Endothelial cell (in vitro differentiated cells): ENCODE measurements around the gene CDH23. TPM values are rescaled to one million over a fixed set of nuclear protein-coding genes. Genes with fewer than 3 reads are reported as not detected.

Experiments used
- DNase-seq: peaks from one replicate; pipeline ENCODE4 v3.0.0; 2021; ENCODE audit warnings: low spot score
- H3K27ac Mint-ChIP-seq: one replicate; pipeline ENCODE4 v1.8.0; 2021; ENCODE audit warnings: mixed read lengths, inconsistent platforms; ENCODE audit not compliant: unreplicated experiment
- H3K27me3 Mint-ChIP-seq: one replicate; pipeline ENCODE4 v1.8.0; 2021; ENCODE audit warnings: mild to moderate bottlenecking, moderate library complexity, mixed read lengths, inconsistent platforms; ENCODE audit not compliant: unreplicated experiment
- H3K36me3 Mint-ChIP-seq: one replicate; pipeline ENCODE4 v1.8.0; 2021; ENCODE audit warnings: mild to moderate bottlenecking, low read depth, mixed read lengths, inconsistent platforms; ENCODE audit not compliant: unreplicated experiment
- H3K4me1 Mint-ChIP-seq: one replicate; pipeline ENCODE4 v1.8.0; 2021; ENCODE audit warnings: mild to moderate bottlenecking, mixed read lengths, inconsistent platforms; ENCODE audit not compliant: unreplicated experiment
- H3K4me3 Mint-ChIP-seq: one replicate; pipeline ENCODE4 v1.8.0; 2021; ENCODE audit warnings: mild to moderate bottlenecking, mixed read lengths, inconsistent platforms; ENCODE audit not compliant: unreplicated experiment
- H3K9me3 Mint-ChIP-seq: one replicate; pipeline ENCODE4 v1.8.0; 2021; ENCODE audit warnings: mixed read lengths, inconsistent platforms; ENCODE audit not compliant: unreplicated experiment
- CTCF ChIP-seq: fragments of 200-600 bp; sonication (generic); IDR thresholded peaks from one replicate; pipeline ENCODE4 v1.5.0; 2021; ENCODE audit warnings: antibody characterized with exemption; ENCODE audit not compliant: unreplicated experiment
- total RNA-seq: library from RNA; stranded (reverse); fragmentation: NEBNext Ultra II Directional; extraction: Animal tissue kit (Norgen Biotek cat#: 25700); gene quantifications from one replicate; pipeline ENCODE4 v1.2.1, GENCODE V29; 2021; ENCODE audit not compliant: unreplicated experiment

Gene CDH23
- total RNA-seq, 1 donor from 2014 or later: 0.54 TPM

GRCh38 chr10:71797533-71798307 lies 401.0 kb downstream of the CDH23 start:
- Mint-ChIP-seq H3K4me1 (no peaks in the 10 kb centered on the region), H3K27me3 (peaks cover 1% of the 10 kb centered on the region), H3K9me3 (no peaks in the 10 kb centered on the region), H3K4me3 (no peak overlapping the region), H3K27ac (no peak overlapping the region), H3K36me3 (no peaks in the 10 kb centered on the region)
- DNase-seq: no peak
- no peak for TF ChIP-seq CTCF

GRCh38 chr10:71798308-71798624 lies 401.5 kb downstream of the CDH23 start:
- no peak for TF ChIP-seq CTCF
- H3K9me3 Mint-ChIP-seq: no peaks in the 10 kb centered on the region
- H3K27me3 Mint-ChIP-seq: peaks cover 1% of the 10 kb centered on the region
- no peaks in the 10 kb centered on the region for H3K4me1 Mint-ChIP-seq
- no peak for DNase-seq
- H3K27ac Mint-ChIP-seq: no peak overlapping the region
- H3K4me3 Mint-ChIP-seq: no peak overlapping the region
- H3K36me3 Mint-ChIP-seq: no peaks in the 10 kb centered on the region

GRCh38 chr10:71799112-71799511 lies 402.4 kb downstream of the CDH23 start:
- DNase-seq: no peak
- no peak overlapping the region for H3K4me3 Mint-ChIP-seq
- TF ChIP-seq CTCF: no peak
- H3K36me3 Mint-ChIP-seq: no peaks in the 10 kb centered on the region
- H3K27ac Mint-ChIP-seq: no peak overlapping the region
- peaks cover 1% of the 10 kb centered on the region for H3K27me3 Mint-ChIP-seq
- H3K9me3 Mint-ChIP-seq: no peaks in the 10 kb centered on the region
- H3K4me1 Mint-ChIP-seq: peaks cover 2% of the 10 kb centered on the region

- no peak for DNase-seq
- TF ChIP-seq CTCF: no peak
- Mint-ChIP-seq H3K9me3 (no peaks in the 10 kb centered on the region), H3K27ac (no peak overlapping the region), H3K4me1 (peaks cover 5% of the 10 kb centered on the region), H3K4me3 (no peak overlapping the region), H3K36me3 (no peaks in the 10 kb centered on the region), H3K27me3 (peaks cover 1% of the 10 kb centered on the region)
Measured at GRCh38 chr10:71799608-71800453, 403.1 kb downstream of the CDH23 start.

GRCh38 chr10:71801361-71801760 lies 404.6 kb downstream of the CDH23 start:
- no peak for TF ChIP-seq CTCF
- H3K9me3 Mint-ChIP-seq: no peaks in the 10 kb centered on the region
- H3K27ac Mint-ChIP-seq: no peak overlapping the region
- no peak for DNase-seq
- H3K27me3 Mint-ChIP-seq: peaks cover 6% of the 10 kb centered on the region
- H3K4me1 Mint-ChIP-seq: peaks cover 5% of the 10 kb centered on the region
- no peak overlapping the region for H3K4me3 Mint-ChIP-seq
- H3K36me3 Mint-ChIP-seq: no peaks in the 10 kb centered on the region
